GM19455 (cell line): Measurements from ENCODE around the gene CD160.
"Not testable (repeated sequence)": the region's sequence is repeated elsewhere in the genome, so short reads cannot be mapped to it uniquely, and the experiment has no call there.

Experiments used
- ATAC-seq: cut with Tn5 transposase; IDR thresholded peaks from one replicate; pipeline ENCODE4 v1.9.1; 2021; ENCODE audit not compliant: unreplicated experiment

Gene CD160

GRCh38 chr1:145719230-145720079 lies at the start of gene CD160:
TSS of gene CD160 (plus strand) at chr1:145719499. CDS start at chr1:145728328, 8,829 bp downstream.
- no peak for ATAC-seq

- not testable (repeated sequence) for ATAC-seq
Measured at GRCh38 chr1:145670995-145671745, 48.1 kb upstream of the CD160 start.

GRCh38 chr1:145673217-145673616 lies 46.1 kb upstream of the CD160 start:
- ATAC-seq, result not testable (repeated sequence)

GRCh38 chr1:145684858-145685257 lies 34.4 kb upstream of the CD160 start:
- ATAC-seq, result not testable (repeated sequence)

GRCh38 chr1:145686078-145686477 lies 33.2 kb upstream of the CD160 start:
- ATAC-seq, result not testable (repeated sequence)

- no peak for ATAC-seq
Measured at GRCh38 chr1:145688328-145688727, 31.0 kb upstream of the CD160 start.

GRCh38 chr1:145688924-145689323 lies 30.4 kb upstream of the CD160 start:
- no peak for ATAC-seq

- ATAC-seq, result no peak
Measured at GRCh38 chr1:145689922-145690321, 29.4 kb upstream of the CD160 start.

GRCh38 chr1:145690587-145691558 lies 28.4 kb upstream of the CD160 start:
- no peak for ATAC-seq

- no peak for ATAC-seq
Measured at GRCh38 chr1:145692785-145693443, 26.4 kb upstream of the CD160 start.

GRCh38 chr1:145695821-145696629 lies 23.3 kb upstream of the CD160 start:
- no peak for ATAC-seq

GRCh38 chr1:145696630-145696960 lies 22.7 kb upstream of the CD160 start:
- ATAC-seq, result no peak

- no peak for ATAC-seq
Measured at GRCh38 chr1:145701306-145701862, 17.9 kb upstream of the CD160 start.

GRCh38 chr1:145702052-145702451 lies 17.2 kb upstream of the CD160 start:
- no peak for ATAC-seq

GRCh38 chr1:145702826-145703225 lies 16.5 kb upstream of the CD160 start:
- ATAC-seq, result no peak

GRCh38 chr1:145705622-145706021 lies 13.7 kb upstream of the CD160 start:
- ATAC-seq, result no peak

GRCh38 chr1:145706086-145706664 lies 13.1 kb upstream of the CD160 start:
- no peak for ATAC-seq

- no peak for ATAC-seq
Measured at GRCh38 chr1:145707183-145707867, 12.0 kb upstream of the CD160 start, which contains the start of gene PDZK1. TSS of gene PDZK1 (minus strand) at chr1:145707368. CDS start at chr1:145688021, 19,347 bp downstream.
